NCI-H2227 treated with DMSO at 0.1 percent for 48 hours (cell line): ENCODE results near the gene UFSP2.
"Not testable (repeated sequence)": the region's sequence is repeated elsewhere in the genome, so short reads cannot be mapped to it uniquely, and the experiment has no call there.

Experiments
- DNase-seq: peaks from one replicate; lab custom pipeline; 2025; lab: John Stamatoyannopoulos, UW

Gene UFSP2

GRCh38 chr4:185383451-185383850 is 42.3 kb downstream of the UFSP2 start:
- DNase-seq, result no peak

- DNase-seq, result no peak
These were observed 43.0 kb downstream of the UFSP2 start for GRCh38 chr4:185382754-185383153.

DNA sequence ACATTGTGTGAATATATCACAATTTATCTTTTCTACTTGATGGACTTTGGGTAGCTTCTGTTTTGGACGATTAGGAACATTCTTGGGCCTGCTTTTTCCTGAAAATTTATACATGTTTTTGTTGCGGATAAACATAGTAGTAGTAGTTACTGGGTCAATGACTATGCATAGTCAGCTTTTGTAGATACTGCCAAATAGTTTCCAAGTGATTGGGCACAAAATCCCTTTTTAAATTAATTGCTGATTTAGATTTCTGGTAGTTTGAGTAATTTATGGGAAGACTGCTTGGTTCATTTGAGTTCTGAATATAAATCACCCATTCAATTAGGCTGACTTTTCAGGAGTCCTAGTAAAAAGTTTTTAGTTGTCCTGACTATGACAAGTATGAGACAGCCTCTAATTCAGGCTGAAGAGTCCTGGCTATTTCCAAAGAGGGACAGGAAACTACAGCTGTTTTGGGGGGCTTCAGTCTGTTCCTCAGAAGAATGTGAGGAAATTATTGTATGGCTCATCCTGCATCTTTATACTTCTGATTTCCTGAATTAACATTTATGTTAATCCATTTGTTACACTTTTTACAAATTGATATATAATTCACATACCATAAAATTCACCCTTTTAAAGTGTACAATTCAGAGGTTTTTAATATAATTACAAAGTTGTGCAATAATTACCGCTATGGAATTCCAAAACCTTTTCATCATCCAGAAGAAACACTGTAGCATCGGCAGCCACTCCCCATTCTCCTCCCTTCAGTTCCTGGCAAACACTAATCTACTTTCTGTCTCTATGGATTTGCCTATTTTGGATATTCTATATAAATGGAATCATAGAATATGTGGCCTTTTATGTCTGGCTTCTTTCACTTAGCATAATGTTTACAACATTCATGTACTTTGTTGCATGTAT is 44.2 kb downstream of the UFSP2 start:
- DNase-seq, result no peak

DNA sequence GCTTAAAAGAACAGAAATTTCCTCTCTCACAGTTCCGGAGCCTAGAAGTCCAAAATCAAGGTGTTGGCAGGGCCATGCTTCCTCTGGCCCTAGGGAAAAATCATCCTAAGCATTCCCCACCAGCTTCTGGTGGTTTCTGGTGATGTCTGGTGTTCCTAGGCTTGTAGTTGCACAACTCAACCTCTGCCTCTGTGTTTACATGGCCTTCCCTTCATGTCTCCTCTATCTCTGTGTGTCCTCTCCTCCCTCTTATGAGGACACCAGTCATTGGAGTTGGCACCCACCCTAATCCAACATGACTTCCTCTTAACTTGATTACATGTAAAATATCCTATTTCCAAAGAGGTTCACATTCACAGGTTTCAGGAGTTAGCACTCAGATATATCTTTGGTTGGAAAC is 45.4 kb downstream of the UFSP2 start:
- no peak for DNase-seq

GRCh38 chr4:185379326-185380295 is 46.2 kb downstream of the UFSP2 start:
- no peak for DNase-seq

DNA sequence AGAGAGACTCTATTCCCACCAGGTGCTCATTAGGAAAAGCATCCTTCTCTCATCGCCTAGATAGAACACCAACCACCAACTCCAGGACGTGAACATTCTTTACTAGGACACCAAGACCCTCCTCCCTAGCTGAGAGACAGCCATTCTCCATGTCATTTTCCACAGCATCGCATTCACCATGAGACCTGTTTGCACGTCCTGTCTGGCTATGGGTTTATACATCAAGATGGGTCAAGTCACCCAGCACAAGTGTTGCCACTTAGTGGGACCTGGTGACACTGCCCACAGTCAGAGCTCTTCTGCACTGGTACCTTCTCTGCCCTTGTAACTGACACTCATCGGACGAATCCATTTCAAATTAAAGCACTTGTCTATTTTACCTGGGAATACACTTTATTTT is 47.5 kb downstream of the UFSP2 start:
- no peak for DNase-seq

DNA sequence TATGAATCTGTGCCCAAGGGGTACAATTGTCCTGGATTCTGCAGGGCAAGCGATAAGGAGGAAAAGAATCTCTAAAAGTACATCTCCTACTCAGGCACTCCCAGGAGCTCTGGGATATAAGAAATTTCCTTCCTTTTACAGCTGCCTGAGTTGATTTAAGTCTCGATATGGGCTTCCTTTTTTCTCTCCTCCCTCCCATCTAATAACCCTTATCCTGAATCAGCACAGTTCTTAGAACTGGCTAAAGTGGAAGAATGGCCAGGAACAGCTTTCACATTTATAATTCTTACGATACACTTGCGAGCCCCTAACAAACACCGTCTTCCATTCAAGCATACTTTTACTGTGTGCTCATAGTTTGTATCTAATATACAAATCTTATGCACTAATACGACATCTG is 51.2 kb downstream of the UFSP2 start:
- DNase-seq, result no peak

GRCh38 chr4:185374027-185374426 is 51.7 kb downstream of the UFSP2 start:
- no peak for DNase-seq

GRCh38 chr4:185371702-185372101 is 54.1 kb downstream of the UFSP2 start:
- DNase-seq, result no peak

- no peak for DNase-seq
These were observed 55.4 kb downstream of the UFSP2 start for GRCh38 chr4:185370268-185370949.

GRCh38 chr4:185369731-185370130 is 56.0 kb downstream of the UFSP2 start:
- DNase-seq, result no peak

DNA sequence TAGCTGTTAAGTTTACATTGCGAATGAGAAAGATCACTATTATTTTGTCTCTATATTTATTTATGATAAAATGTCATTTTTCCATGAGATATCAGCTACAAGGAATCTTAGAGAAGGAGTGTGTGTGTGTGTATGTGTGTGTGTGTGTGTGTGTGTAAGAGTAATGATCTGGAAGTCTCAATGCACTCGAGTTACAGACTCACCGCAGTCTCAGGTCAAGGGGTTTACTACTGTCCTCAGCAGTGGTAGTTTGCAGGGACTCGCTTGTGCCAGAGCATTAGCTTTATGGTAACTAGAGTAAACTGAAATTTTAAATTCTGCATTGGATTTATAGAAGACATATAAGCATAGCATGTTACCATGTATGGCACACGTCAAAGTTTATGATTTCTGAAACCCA is 60.9 kb downstream of the UFSP2 start:
- DNase-seq, result no peak

DNA sequence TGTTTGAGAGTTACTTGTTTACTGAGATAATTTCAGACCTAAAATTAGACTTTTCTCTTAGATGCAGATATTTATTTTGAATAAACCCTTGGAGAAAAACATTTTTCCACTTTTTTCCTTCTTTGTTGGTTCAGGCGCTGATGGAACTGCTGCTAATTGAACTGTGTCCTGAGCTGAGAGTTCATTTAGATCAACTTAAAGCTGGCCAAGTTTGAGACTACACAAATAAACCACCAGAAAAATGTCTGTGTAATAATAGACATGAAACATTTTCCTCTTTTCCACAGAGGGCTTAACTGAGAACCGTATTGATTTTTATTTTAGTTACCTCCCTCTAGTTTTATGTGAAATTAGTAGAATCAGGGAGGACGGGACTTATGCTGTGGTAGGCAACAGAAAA is 62.5 kb downstream of the UFSP2 start:
- no peak for DNase-seq

- not testable (repeated sequence) for DNase-seq
These were observed 63.2 kb downstream of the UFSP2 start for GRCh38 chr4:185362570-185362969.

DNA sequence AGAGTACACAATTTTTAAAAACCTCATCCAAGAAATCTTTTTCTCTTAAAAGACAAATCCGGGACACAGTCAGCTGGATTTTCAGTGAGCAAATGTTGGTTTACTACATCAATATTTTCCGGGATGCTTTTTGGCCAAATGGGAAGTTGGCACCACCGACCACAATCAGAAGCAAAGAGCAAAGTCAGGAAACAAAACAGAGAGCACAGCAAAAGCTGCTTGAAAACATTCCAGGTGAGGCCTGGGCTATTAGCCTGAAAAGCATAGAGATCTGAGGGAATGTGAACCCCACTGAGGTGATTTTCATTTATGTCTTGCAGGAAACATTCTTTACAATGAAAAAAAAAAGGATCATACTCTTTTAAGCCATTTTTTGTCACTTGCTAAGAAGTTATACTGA is 63.9 kb downstream of the UFSP2 start:
- DNase-seq, result no peak

DNA sequence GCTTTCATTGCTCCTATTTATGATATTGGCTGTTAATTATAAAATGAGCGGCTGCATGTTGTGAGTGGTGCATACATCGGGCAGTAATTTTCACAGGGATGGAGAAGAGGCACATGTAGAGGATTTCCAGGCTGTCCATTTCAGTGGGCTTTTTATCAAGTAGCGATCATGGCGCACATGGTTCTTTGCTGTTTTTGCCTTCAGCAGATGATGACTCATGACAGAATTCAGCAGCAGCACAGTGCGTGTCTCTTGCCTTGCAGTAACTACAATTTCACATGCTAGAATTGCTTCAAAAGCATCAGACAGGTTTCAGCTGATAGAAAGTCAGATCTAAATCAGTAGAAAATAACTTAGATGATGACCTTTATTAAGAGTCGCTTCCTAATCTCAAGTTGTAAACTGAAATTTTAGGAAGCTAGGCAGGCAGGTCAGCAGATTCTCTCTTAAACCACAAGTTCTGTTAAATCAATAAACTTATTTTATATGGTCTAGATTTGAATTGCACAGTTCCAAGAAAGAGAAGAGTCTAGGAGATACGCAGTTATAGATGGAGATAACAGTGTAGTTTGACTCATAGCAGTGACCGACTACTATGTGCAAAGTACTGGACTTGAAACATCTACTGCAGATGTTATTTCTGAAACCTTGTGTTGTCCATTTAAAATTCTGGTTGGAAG is 65.9 kb downstream of the UFSP2 start:
- no peak for DNase-seq

- no peak for DNase-seq
These were observed 66.8 kb downstream of the UFSP2 start for GRCh38 chr4:185358959-185359358.

DNA sequence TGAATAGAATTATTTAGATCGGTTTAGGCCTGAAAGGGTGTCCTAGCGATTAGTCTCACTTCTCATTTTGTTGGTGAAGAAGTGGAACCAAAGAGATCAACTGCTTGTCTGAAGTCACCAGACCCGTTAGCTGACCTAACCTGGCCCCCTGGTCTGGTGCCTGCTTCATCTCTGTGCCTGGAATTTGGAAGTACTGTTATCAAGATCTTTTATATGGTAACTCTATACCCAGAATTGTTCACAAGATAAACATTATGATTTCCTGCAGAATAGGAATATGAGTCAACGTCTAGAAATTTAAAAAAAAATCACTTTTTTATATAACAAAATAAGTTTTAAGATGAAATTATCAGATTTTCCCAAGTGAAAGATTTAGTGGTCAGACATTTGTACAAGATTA is 67.2 kb downstream of the UFSP2 start:
- no peak for DNase-seq

GRCh38 chr4:185357733-185358440 is 67.9 kb downstream of the UFSP2 start:
- no peak for DNase-seq

DNA sequence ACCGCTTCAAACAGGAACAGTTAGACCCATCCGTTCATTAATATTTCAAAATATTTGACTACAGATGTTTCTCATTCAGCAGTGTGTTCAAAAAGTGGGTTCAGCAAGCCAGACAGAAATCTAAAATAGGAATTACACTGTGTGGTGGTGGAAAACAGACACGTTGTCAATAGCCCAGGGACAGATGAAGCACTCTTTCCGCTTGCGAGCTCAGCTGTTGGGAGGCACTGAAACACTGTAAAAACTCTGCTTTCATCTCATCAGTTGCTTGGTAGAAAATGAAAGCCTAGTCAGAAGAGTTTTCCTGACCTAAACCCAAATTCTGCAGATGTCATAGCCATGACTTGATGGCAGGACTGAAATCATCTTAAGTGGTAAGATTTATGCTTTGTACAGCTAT is 68.6 kb downstream of the UFSP2 start:
- DNase-seq, result no peak

DNA sequence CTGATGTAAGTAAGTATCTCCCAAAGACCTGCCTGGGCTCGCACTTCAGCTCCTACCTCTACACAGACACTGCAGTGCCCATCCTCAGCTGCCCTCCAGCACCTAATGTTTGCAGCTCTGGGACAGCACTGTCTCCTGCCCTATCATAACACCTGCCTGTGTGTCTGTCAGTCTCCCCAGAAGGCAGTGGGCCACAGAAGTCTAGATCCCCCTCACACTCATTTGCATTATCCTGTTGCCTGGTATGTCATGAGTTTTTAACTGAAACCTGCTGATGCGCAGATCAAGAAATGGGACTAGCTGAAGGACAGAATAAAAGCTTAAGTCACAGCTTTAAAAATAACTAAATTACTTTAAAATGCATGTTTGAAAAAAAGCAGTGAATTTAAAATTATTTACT is 73.0 kb downstream of the UFSP2 start:
- DNase-seq, result no peak
